ENCODE data around the gene HFE.

- TF ChIP-seq CTCF (IDR thresholded peaks at IDR 0.05) (no peak), POLR2AphosphoS5 (IDR thresholded peaks at IDR 0.05) (no peak), EP300 (IDR thresholded peaks at IDR 0.05) (no peak)
Observed at GRCh38 chr6:26129656-26130055, 42.4 kb downstream of the HFE start.
